Brain microvascular endothelial cell (primary cell): ENCODE measurements around the gene FOXP4.

ENCODE experiments used
- DNase-seq: peaks from one replicate; pipeline ENCODE4 v3.0.0-alpha.2; 2020
- H3K27ac ChIP-seq: fragments of 250-450 bp; sonication (Bioruptor Pico); 2 replicates; pipeline ENCODE4 v1.5.1; 2020; ENCODE audit warnings: mild to moderate bottlenecking, moderate library complexity
- H3K27me3 ChIP-seq: fragments of 250-450 bp; sonication (Bioruptor Pico); replicated peaks from 2 replicates; pipeline ENCODE4 v1.5.1; 2020; ENCODE audit warnings: mild to moderate bottlenecking
- H3K36me3 ChIP-seq: fragments of 250-450 bp; sonication (Bioruptor Pico); replicated peaks from 2 replicates; pipeline ENCODE4 v1.5.1; 2020; ENCODE audit warnings: mild to moderate bottlenecking
- H3K4me3 ChIP-seq: 2 replicates; pipeline ENCODE4 v1.5.1; 2011; ENCODE audit warnings: low read depth, mild to moderate bottlenecking, control low read depth, low read length, moderate library complexity
- CTCF ChIP-seq: IDR thresholded peaks from 2 replicates; pipeline ENCODE4 v1.5.1; 2011; ENCODE audit warnings: low read depth, mild to moderate bottlenecking, moderate library complexity, low read length, control low read depth, inconsistent platforms; ENCODE audit errors: missing control alignments
- in situ Hi-C: cut with HindIII; loops from 2 replicates; pipeline ENCODE4 v1.10.0; 2017; ENCODE audit warnings: low sequenced_read_pairs, low pct_ligation_motif_present

The FOXP4 gene

DNA sequence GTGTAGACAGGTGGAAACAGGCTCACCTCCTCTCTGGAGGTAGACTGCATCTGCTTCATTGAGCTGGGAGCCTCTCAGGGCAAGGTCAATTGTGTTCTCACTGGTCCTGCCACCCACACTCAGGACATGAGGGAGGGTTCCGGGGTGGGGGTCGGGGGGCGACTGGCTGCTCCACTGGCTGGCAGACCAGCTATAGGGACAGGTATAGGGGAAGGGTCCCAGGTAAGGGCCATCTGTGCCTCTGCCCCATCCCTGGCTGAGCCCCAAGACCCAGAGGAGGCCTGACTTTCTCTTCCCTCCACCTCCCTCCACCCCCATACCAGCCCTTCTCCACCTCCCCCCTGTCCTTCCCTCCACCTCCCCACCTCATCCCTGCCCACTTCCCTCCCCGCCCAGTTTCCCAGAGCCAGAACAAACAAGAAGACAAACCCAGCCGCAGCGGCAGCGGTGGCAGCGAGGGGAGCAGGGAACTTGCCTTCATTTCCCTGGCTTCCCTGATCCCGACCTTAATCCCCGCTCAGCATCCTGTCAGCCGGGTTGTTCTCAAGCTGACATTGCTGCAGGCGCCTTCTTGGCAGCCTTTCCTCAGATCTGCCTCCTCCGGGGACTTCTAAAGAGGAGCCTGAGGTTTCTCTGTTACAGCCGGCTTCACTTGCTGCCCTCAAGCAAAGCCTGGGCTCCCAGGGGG is 18.3 kb upstream of the FOXP4 start:
- H3K27ac ChIP-seq: no peak overlapping the region
- H3K4me3 ChIP-seq: no peak overlapping the region
- in situ Hi-C loops: no loop called here
- no peak for TF ChIP-seq CTCF
- DNase-seq: peak; percentile 7
- no peaks in the 10 kb centered on the region for H3K27me3 ChIP-seq
- no peaks in the 10 kb centered on the region for H3K36me3 ChIP-seq

- no peaks in the 10 kb centered on the region for H3K27me3 ChIP-seq
- in situ Hi-C loops: no loop called here
- H3K4me3 ChIP-seq: no peak overlapping the region
- DNase-seq: no peak
- H3K27ac ChIP-seq: no peak overlapping the region
- no peak for TF ChIP-seq CTCF
- H3K36me3 ChIP-seq: no peaks in the 10 kb centered on the region
Observed at GRCh38 chr6:41528409-41528963, 17.7 kb upstream of the FOXP4 start.

DNA sequence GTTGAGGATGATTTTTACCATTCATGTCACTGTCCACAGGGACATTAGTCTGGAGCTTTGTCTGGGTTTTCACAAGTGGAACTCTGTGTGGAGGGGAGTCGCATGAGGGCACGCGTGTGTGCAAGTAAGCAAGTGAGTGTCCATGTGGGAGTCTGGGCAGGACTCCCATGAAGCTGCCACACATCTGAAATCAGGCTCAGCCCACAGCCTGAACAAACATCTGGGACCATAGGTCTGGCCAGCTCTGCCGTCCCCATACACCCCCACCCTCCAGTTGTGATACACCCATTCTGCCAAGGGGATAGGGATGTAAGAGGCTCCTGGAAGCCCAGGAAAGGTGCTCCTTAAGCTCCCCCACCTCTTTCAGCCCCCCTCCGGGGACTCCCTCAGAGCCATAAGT is 17.1 kb upstream of the FOXP4 start:
- H3K27ac ChIP-seq: no peak overlapping the region
- in situ Hi-C loops: no loop called here
- no peak for DNase-seq
- H3K27me3 ChIP-seq: no peaks in the 10 kb centered on the region
- no peak for TF ChIP-seq CTCF
- no peak overlapping the region for H3K4me3 ChIP-seq
- H3K36me3 ChIP-seq: no peaks in the 10 kb centered on the region

GRCh38 chr6:41529970-41530369 is 16.2 kb upstream of the FOXP4 start:
- no peak overlapping the region for H3K4me3 ChIP-seq
- in situ Hi-C loops: no loop called here
- no peak for TF ChIP-seq CTCF

DNA sequence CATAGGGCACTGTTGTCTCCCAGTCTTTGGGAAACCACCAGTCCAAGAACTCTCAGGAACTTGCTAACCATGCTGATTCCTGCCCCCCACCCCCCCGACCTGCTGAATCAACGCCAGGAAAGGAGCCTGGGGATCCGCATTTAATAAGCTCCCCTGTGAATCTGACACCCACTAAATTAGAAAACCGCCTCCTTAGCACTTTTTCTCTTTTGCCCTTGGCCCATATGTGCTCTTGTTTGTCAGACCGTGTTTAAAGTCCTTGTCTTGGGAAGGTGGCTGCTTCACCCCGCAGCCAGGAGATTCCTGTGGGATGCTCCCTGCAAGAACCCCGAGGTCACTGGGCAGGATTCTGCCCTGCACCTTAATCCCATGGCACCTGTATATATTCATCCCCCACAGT is 15.7 kb upstream of the FOXP4 start:
- no peak for TF ChIP-seq CTCF
- in situ Hi-C loops: no loop called here
- Histone ChIP-seq H3K27me3 (no peaks in the 10 kb centered on the region), H3K36me3 (no peaks in the 10 kb centered on the region), H3K27ac (no peak overlapping the region), H3K4me3 (no peak overlapping the region)
- DNase-seq: no peak

More at GRCh38 chr6:41529970-41530369, 16.2 kb upstream of the FOXP4 start:
- H3K36me3 ChIP-seq: no peaks in the 10 kb centered on the region
- no peak overlapping the region for H3K27ac ChIP-seq
- no peak for DNase-seq
- no peaks in the 10 kb centered on the region for H3K27me3 ChIP-seq

- no peaks in the 10 kb centered on the region for H3K27me3 ChIP-seq
- H3K36me3 ChIP-seq: no peaks in the 10 kb centered on the region
- in situ Hi-C loops: no loop called here
- no peak for DNase-seq
- no peak overlapping the region for H3K27ac ChIP-seq
- no peak for TF ChIP-seq CTCF
- no peak overlapping the region for H3K4me3 ChIP-seq
Observed at GRCh38 chr6:41531016-41531415, 15.2 kb upstream of the FOXP4 start.
